GM12892 (cell line): ENCODE data around the gene PIGW.

Experiments
- POLR2A ChIP-seq: IDR thresholded peaks from 2 replicates; pipeline ENCODE4 v1.6.1; 2011; ENCODE audit warnings: low read depth, low read length, control low read depth
- POLR2AphosphoS5 ChIP-seq: IDR thresholded peaks from 2 replicates; pipeline ENCODE4 v1.6.1; 2011; ENCODE audit warnings: low read depth, low read length, control low read depth
- TAF1 ChIP-seq: IDR thresholded peaks from 2 replicates; pipeline ENCODE4 v1.6.1; 2011; ENCODE audit warnings: low read depth, mild to moderate bottlenecking, control low read depth, low read length, borderline replicate concordance

DNA sequence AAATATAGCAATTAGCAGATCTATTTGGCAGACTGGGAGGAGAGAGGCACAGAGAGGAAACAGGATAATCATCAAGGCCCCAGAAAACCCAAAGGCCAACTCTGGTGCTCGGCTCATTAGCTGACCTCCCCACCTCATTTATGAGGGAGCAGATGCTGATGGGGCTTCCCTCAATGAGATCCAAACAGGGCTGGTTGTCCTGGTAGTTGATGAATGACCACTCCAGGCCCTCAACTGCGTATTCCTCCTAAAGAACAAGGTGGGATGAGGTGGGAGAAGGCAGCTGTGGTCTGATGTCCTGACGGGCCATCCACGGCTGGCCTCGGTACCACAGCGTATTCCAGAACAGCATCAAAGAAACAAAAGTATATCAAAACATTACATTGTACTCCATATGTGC, 27.5 kb upstream of the PIGW start:
- TF ChIP-seq POLR2A: no peak
- TF ChIP-seq POLR2AphosphoS5: no peak
- TF ChIP-seq TAF1: no peak
